Measurements from ENCODE around the gene AUP1. TPM values are rescaled to one million over a fixed set of nuclear protein-coding genes. Genes with fewer than 3 reads are reported as not detected.
"Not testable (repeated sequence)": the region's sequence is repeated elsewhere in the genome, so short reads cannot be mapped to it uniquely, and the experiment has no call there.

The AUP1 gene
- total and polyA plus RNA-seq, 2 experiments from 2014 or later = 121 to 195 TPM

- Histone ChIP-seq H3K36me3 (replicated peaks; ENCODE audit: insufficient read depth, low read depth) (no peaks in the 10 kb centered on the region), H3K27ac (no peak overlapping the region), H3K9me2 (replicated peaks; ENCODE audit: insufficient read depth) (no peaks in the 10 kb centered on the region), H2AFZ (no peak overlapping the region), H3K79me2 (no peaks in the 10 kb centered on the region), H3K27me3 (peaks cover 26% of the 10 kb centered on the region), H3K9me3 (ENCODE audit: low read depth) (no peaks in the 10 kb centered on the region), H3K4me2 (no peak overlapping the region), H3K4me1 (ENCODE audit: insufficient read depth) (no peaks in the 10 kb centered on the region), H3K4me3 (no peak overlapping the region), H4K20me1 (ENCODE audit: insufficient read depth, poor library complexity, severe bottlenecking) (no peaks in the 10 kb centered on the region)
- TF ChIP-seq CTCF (IDR thresholded peaks at IDR 0.05; ENCODE audit: poor library complexity) = no peak
- no peak for TF ChIP-seq EZH2phosphoT487 (IDR thresholded peaks at IDR 0.05; ENCODE audit: low read depth, severe bottlenecking, unreplicated experiment)
- no peak for TF ChIP-seq EZH2 (IDR thresholded peaks at IDR 0.05; ENCODE audit: borderline replicate concordance)
- DNase-seq (ENCODE audit: low spot score) = no peak
- 89% methylated on average over 5 of the region's 5 CpGs for WGBS (ENCODE audit: low lambda C conversion rate, missing lambda C conversion rate)
Measured at GRCh38 chr2:74564222-74564621, 34.7 kb upstream of the AUP1 start.

GRCh38 chr2:74562126-74562775 lies 32.7 kb upstream of the AUP1 start:
- Histone ChIP-seq H2AFZ (no peak overlapping the region), H3K79me2 (no peaks in the 10 kb centered on the region), H3K9me3 (ENCODE audit: low read depth) (no peaks in the 10 kb centered on the region), H3K4me1 (ENCODE audit: insufficient read depth) (no peaks in the 10 kb centered on the region), H4K20me1 (ENCODE audit: insufficient read depth, poor library complexity, severe bottlenecking) (no peaks in the 10 kb centered on the region), H3K4me2 (no peak overlapping the region), H3K27ac (no peak overlapping the region), H3K4me3 (no peak overlapping the region), H3K36me3 (replicated peaks; ENCODE audit: insufficient read depth, low read depth) (no peaks in the 10 kb centered on the region), H3K9me2 (replicated peaks; ENCODE audit: insufficient read depth) (no peaks in the 10 kb centered on the region), H3K27me3 (peaks cover 26% of the 10 kb centered on the region)
- no peak for TF ChIP-seq EZH2phosphoT487 (IDR thresholded peaks at IDR 0.05; ENCODE audit: low read depth, severe bottlenecking, unreplicated experiment)
- no peak for TF ChIP-seq EZH2 (IDR thresholded peaks at IDR 0.05; ENCODE audit: borderline replicate concordance)
- TF ChIP-seq CTCF (IDR thresholded peaks at IDR 0.05; ENCODE audit: poor library complexity) = no peak
- WGBS (ENCODE audit: low lambda C conversion rate, missing lambda C conversion rate) = 82% methylated on average over 7 of the region's 7 CpGs
- DNase-seq (ENCODE audit: low spot score) = no peak

GRCh38 chr2:74561022-74561421 lies 31.5 kb upstream of the AUP1 start:
- peaks cover 26% of the 10 kb centered on the region for H3K27me3 ChIP-seq
- not testable (repeated sequence) for H3K27ac ChIP-seq; H3K79me2 ChIP-seq; H3K36me3 ChIP-seq (replicated peaks; ENCODE audit: insufficient read depth, low read depth); H3K9me2 ChIP-seq (replicated peaks; ENCODE audit: insufficient read depth); DNase-seq (ENCODE audit: low spot score); H3K4me1 ChIP-seq (ENCODE audit: insufficient read depth); H3K4me2 ChIP-seq; H2AFZ ChIP-seq; H3K4me3 ChIP-seq; H3K9me3 ChIP-seq (ENCODE audit: low read depth); H4K20me1 ChIP-seq (ENCODE audit: insufficient read depth, poor library complexity, severe bottlenecking)
- 100% methylated on average over 1 of the region's 1 CpG for WGBS (ENCODE audit: low lambda C conversion rate, missing lambda C conversion rate)

- no peaks in the 10 kb centered on the region for H3K9me2 ChIP-seq (replicated peaks; ENCODE audit: insufficient read depth)
- H4K20me1 ChIP-seq (ENCODE audit: insufficient read depth, poor library complexity, severe bottlenecking) = no peaks in the 10 kb centered on the region
- no peak for DNase-seq (ENCODE audit: low spot score)
- H3K4me3 ChIP-seq = no peak overlapping the region
- H3K27ac ChIP-seq = no peak overlapping the region
- H3K4me2 ChIP-seq = no peak overlapping the region
- no peaks in the 10 kb centered on the region for H3K79me2 ChIP-seq
- no peak overlapping the region for H2AFZ ChIP-seq
- 63% methylated on average over 6 of the region's 6 CpGs for WGBS (ENCODE audit: low lambda C conversion rate, missing lambda C conversion rate)
- H3K36me3 ChIP-seq (replicated peaks; ENCODE audit: insufficient read depth, low read depth) = no peaks in the 10 kb centered on the region
- no peaks in the 10 kb centered on the region for H3K9me3 ChIP-seq (ENCODE audit: low read depth)
- TF ChIP-seq CTCF (IDR thresholded peaks at IDR 0.05; ENCODE audit: poor library complexity) (no peak), EZH2phosphoT487 (IDR thresholded peaks at IDR 0.05; ENCODE audit: low read depth, severe bottlenecking, unreplicated experiment) (no peak), EZH2 (IDR thresholded peaks at IDR 0.05; ENCODE audit: borderline replicate concordance) (no peak)
- no peaks in the 10 kb centered on the region for H3K4me1 ChIP-seq (ENCODE audit: insufficient read depth)
- H3K27me3 ChIP-seq = peaks cover 26% of the 10 kb centered on the region
Measured at GRCh38 chr2:74560591-74560990, 31.1 kb upstream of the AUP1 start.

Data from hepatocyte (in vitro differentiated cells).